ENCODE results near the gene USP32. TPM values are rescaled to one million over a fixed set of nuclear protein-coding genes. Genes with fewer than 3 reads are reported as not detected.

Gene USP32
- total and polyA plus RNA-seq, 12 donors: 22.0 to 99.3 (median 54.4) TPM

DNA sequence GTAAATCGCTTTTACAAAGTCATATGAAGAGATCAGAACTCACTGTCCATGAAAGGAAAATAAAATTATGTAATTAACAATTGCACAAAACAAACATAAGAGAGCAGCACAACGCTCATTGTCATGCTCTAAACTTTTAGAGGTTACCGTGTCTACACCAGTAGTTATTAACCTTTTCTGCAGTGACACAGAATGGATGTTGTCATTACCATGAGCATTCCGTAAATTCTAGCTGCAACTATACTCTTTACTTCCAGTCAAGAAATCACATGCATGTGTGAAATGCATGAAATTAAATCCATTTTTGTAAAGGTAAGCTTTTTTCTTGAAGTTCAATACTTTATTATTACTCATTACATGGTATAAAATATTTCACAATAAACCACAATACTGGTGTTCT, 38.2 kb downstream of the USP32 start:
- H3K4me1 ChIP-seq (replicated peaks in 1 of 2): peaks cover 34 to 53% of the 10 kb centered on the region in 2 donors
- DNase-seq: no peak
- no peak overlapping the region for H3K4me3 ChIP-seq
- H3K9me3 ChIP-seq (replicated peaks in 1 of 3): no peaks in the 10 kb centered on the region
- no peaks in the 10 kb centered on the region for H3K27me3 ChIP-seq
- TF ChIP-seq, protein P1, sequence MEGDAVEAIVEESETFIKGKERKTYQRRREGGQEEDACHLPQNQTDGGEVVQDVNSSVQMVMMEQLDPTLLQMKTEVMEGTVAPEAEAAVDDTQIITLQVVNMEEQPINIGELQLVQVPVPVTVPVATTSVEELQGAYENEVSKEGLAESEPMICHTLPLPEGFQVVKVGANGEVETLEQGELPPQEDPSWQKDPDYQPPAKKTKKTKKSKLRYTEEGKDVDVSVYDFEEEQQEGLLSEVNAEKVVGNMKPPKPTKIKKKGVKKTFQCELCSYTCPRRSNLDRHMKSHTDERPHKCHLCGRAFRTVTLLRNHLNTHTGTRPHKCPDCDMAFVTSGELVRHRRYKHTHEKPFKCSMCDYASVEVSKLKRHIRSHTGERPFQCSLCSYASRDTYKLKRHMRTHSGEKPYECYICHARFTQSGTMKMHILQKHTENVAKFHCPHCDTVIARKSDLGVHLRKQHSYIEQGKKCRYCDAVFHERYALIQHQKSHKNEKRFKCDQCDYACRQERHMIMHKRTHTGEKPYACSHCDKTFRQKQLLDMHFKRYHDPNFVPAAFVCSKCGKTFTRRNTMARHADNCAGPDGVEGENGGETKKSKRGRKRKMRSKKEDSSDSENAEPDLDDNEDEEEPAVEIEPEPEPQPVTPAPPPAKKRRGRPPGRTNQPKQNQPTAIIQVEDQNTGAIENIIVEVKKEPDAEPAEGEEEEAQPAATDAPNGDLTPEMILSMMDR (IDR thresholded peaks at IDR 0.05): no peak
- no peak for TF ChIP-seq POLR2A (IDR thresholded peaks at IDR 0.05)
- no peaks in the 10 kb centered on the region for H3K36me3 ChIP-seq (replicated peaks in 1 of 2)
- WGBS, 4 donors: 73 to 85% (median 77%) methylated on average over 4 of the region's 4 CpGs
- no peak overlapping the region for H3K27ac ChIP-seq
- intact Hi-C loops (cut with DNase I): no loop called here

GRCh38 chr17:60352569-60352968, 39.4 kb downstream of the USP32 start:
- Histone ChIP-seq H3K9me3 (replicated peaks in 1 of 3) (no peaks in the 10 kb centered on the region), H3K27ac (no peak overlapping the region), H3K4me1 (replicated peaks in 1 of 2) (peaks cover 31 to 41% of the 10 kb centered on the region in 2 donors), H3K27me3 (no peaks in the 10 kb centered on the region), H3K36me3 (replicated peaks in 1 of 2) (no peaks in the 10 kb centered on the region), H3K4me3 (no peak overlapping the region)
- intact Hi-C loops (cut with DNase I): no loop called here
- WGBS, 4 donors: 96 to 100% (median 98%) methylated on average over 4 of the region's 4 CpGs
- no peak for DNase-seq
- TF ChIP-seq, protein P1 (IDR thresholded peaks at IDR 0.05): no peak
- TF ChIP-seq POLR2A (IDR thresholded peaks at IDR 0.05): no peak

DNA sequence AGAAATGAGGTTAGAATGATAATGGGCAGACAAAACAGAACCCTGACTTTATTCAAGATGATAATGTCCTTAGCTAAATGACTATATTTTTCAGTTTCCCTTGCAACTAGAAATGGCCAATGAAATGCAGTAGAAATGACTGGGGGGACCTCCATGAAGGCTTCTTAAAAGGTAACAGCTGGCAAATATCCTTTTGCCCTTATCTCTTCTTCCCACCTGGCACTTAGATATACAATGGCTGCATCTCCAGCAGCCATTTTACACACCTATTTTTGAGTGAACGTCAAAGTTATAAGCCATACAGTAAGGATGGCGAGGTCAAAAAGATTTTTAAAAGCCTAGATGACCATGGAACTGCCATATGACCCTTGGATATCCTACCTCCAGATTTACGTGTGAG, 39.9 kb downstream of the USP32 start:
- Histone ChIP-seq H3K36me3 (replicated peaks in 1 of 2) (no peaks in the 10 kb centered on the region), H3K4me3 (no peak overlapping the region), H3K27ac (no peak overlapping the region), H3K27me3 (no peaks in the 10 kb centered on the region), H3K9me3 (replicated peaks in 1 of 3) (no peaks in the 10 kb centered on the region), H3K4me1 (replicated peaks in 1 of 2) (peaks cover 26 to 36% of the 10 kb centered on the region in 2 donors)
- WGBS, 4 donors: 93 to 97% (median 95%) methylated on average over 3 of the region's 3 CpGs
- DNase-seq: no peak
- TF ChIP-seq POLR2A (IDR thresholded peaks at IDR 0.05): no peak
- TF ChIP-seq, protein P1 (IDR thresholded peaks at IDR 0.05): no peak
- intact Hi-C loops (cut with DNase I): no loop called here

- Histone ChIP-seq H3K4me1 (replicated peaks in 1 of 2) (peaks cover 20 to 27% of the 10 kb centered on the region in 2 donors), H3K27me3 (no peaks in the 10 kb centered on the region), H3K4me3 (no peak overlapping the region), H3K9me3 (replicated peaks in 1 of 3) (no peaks in the 10 kb centered on the region), H3K36me3 (replicated peaks in 1 of 2) (no peaks in the 10 kb centered on the region), H3K27ac (no peak overlapping the region)
- TF ChIP-seq, protein P1 (IDR thresholded peaks at IDR 0.05): no peak
- TF ChIP-seq POLR2A (IDR thresholded peaks at IDR 0.05): no peak
- intact Hi-C loops (cut with DNase I): no loop called here
- no peak for DNase-seq
- WGBS, 4 donors: 83 to 87% (median 85%) methylated on average over 11 of the region's 11 CpGs
These were observed 40.8 kb downstream of the USP32 start for GRCh38 chr17:60351012-60351695.
